HCT116 (cell line): Measurements from ENCODE around the gene UBTD2. TPM values are rescaled to one million over a fixed set of nuclear protein-coding genes. Genes with fewer than 3 reads are reported as not detected.

ENCODE experiments used
- ATAC-seq: fragments of 200-7000 bp; cut with Tn5 transposase; 2 replicates; pipeline ENCODE4 v1.9.1; 2020; ENCODE audit warnings: mild to moderate bottlenecking, moderate library complexity
- BruUV-seq: library from RNA; stranded (reverse); fragments of 400-500 nt; replicated peaks from 2 replicates; lab custom pipeline; 2021; lab: Mats Ljungman, UMichigan
- CTCF ChIA-PET: fragments of 300-600 bp; sonication (Branson Sonifier 250); formaldehyde crosslinking; loops from one replicate; lab custom pipeline; 2021; ENCODE audit warnings: antibody characterized with exemption; lab: Charles Lee
- POLR2A ChIA-PET: fragments of 300-600, 350-600 bp; sonication (Branson Sonifier 250); formaldehyde crosslinking; loops from one replicate; lab custom pipeline; 2021; ENCODE audit warnings: antibody characterized with exemption; lab: Charles Lee
- RAD21 ChIA-PET, 2 experiments: fragments of 300-600 bp; sonication (Branson Sonifier 250); formaldehyde crosslinking; loops; one replicate each; lab custom pipeline; 2023; ENCODE audit warnings: low total read pairs in 2 of 2; ENCODE audit not compliant: uncharacterized antibody in 2 of 2, unreplicated experiment in 2 of 2, low non-redundant PET in 1 of 2; lab: Charles Lee
- DNase-seq: peaks from one replicate; pipeline ENCODE4 v3.0.0-alpha.2; 2010; ENCODE audit warnings: low read depth, low spot score
- H2AFZ ChIP-seq: fragments of 200-600 bp; shearing (Covaris generic), sonication (generic); 2 replicates; pipeline ENCODE4 v1.6.1; 2017; ENCODE audit warnings: low read depth, mixed run types, mixed read lengths, antibody characterized with exemption, low read length; ENCODE audit not compliant: poor library complexity, severe bottlenecking
- H3K27ac ChIP-seq: 2 replicates; pipeline ENCODE4 v1.5.1; 2012; ENCODE audit warnings: low read depth, low read length
- H3K27me3 ChIP-seq: fragments of 200-600 bp; sonication (generic); 2 replicates; pipeline ENCODE4 v1.6.1; 2016; ENCODE audit warnings: mixed run types, low read length, mixed read lengths; ENCODE audit not compliant: insufficient read depth
- H3K36me3 ChIP-seq, 2 experiments: fragments of 200-500 bp in 1 of 2; fragments of 200-600 bp in 1 of 2; sonication (Bioruptor generic) in 1 of 2; sonication (generic) in 1 of 2; 2 replicates each; pipeline versions ENCODE4 v1.5.1 to v1.6.1; 2014 to 2016; ENCODE audit warnings: low read length in 2 of 2, inconsistent platforms in 1 of 2, mixed read lengths in 1 of 2, mixed run types in 1 of 2; ENCODE audit not compliant: insufficient read depth in 2 of 2, control insufficient read depth in 1 of 2
- H3K4me1 ChIP-seq, 2 experiments: fragments of 200-600 bp in 1 of 2; sonication (generic) in 1 of 2; 2 replicates each; pipeline versions ENCODE4 v1.5.1 to v1.6.1; 2012 to 2017; ENCODE audit warnings: low read length in 2 of 2, inconsistent platforms in 1 of 2, mild to moderate bottlenecking in 1 of 2, mixed read lengths in 1 of 2, mixed run types in 1 of 2, moderate library complexity in 1 of 2; ENCODE audit not compliant: insufficient read depth in 2 of 2, control insufficient read depth in 1 of 2
- H3K4me2 ChIP-seq: fragments of 200-600 bp; sonication (generic); 2 replicates; pipeline ENCODE4 v1.6.1; 2017; ENCODE audit warnings: mixed run types, low read length, mixed read lengths
- H3K4me3 ChIP-seq, 2 experiments: fragments of 200-600 bp in 1 of 2; sonication (generic) in 1 of 2; replicated peaks in 1 of 2; 2 replicates each; pipeline ENCODE4 v1.5.1; 2011 to 2016; ENCODE audit warnings: low read length in 2 of 2, control low read depth in 1 of 2, low read depth in 1 of 2, mild to moderate bottlenecking in 1 of 2, mixed read lengths in 1 of 2, mixed run types in 1 of 2
- H3K79me2 ChIP-seq: fragments of 200-600 bp; sonication (generic); 2 replicates; pipeline ENCODE4 v1.6.1; 2017; ENCODE audit warnings: mild to moderate bottlenecking, mixed run types, low read length, moderate library complexity, mixed read lengths; ENCODE audit not compliant: insufficient read depth
- H3K9ac ChIP-seq: fragments of 200-600 bp; sonication (generic); 2 replicates; pipeline ENCODE4 v1.6.1; 2016; ENCODE audit warnings: low read length, mixed read lengths
- H3K9me2 ChIP-seq: fragments of 200-600 bp; sonication (generic), shearing (Covaris generic); 2 replicates; pipeline ENCODE4 v1.6.1; 2017; ENCODE audit warnings: mixed run types, mild to moderate bottlenecking, moderate library complexity; ENCODE audit not compliant: insufficient read depth
- H3K9me3 ChIP-seq, 2 experiments: fragments of 200-500 bp in 1 of 2; fragments of 200-600 bp in 1 of 2; sonication (Bioruptor generic) in 1 of 2; sonication (generic) in 1 of 2; 2 replicates each; pipeline ENCODE4 v1.6.1; 2014 to 2017; ENCODE audit warnings: low read length in 2 of 2, mixed read lengths in 2 of 2, inconsistent platforms in 1 of 2, low read depth in 1 of 2, mild to moderate bottlenecking in 1 of 2, mixed run types in 1 of 2, moderate library complexity in 1 of 2; ENCODE audit not compliant: control insufficient read depth in 1 of 2, insufficient read depth in 1 of 2
- H4K20me1 ChIP-seq: fragments of 200-600 bp; sonication (generic), shearing (Covaris generic); 2 replicates; pipeline ENCODE4 v1.6.1; 2017; ENCODE audit warnings: mixed run types, mild to moderate bottlenecking, moderate library complexity; ENCODE audit not compliant: insufficient read depth
- CBX3 ChIP-seq: IDR thresholded peaks from 2 replicates; pipeline ENCODE4 v1.6.1; 2012; ENCODE audit warnings: low read depth
- ELF1 ChIP-seq: IDR thresholded peaks from 2 replicates; pipeline ENCODE4 v1.6.1; 2012; ENCODE audit warnings: low read depth, borderline replicate concordance
- EZH2 ChIP-seq: fragments of 200-600 bp; sonication (generic); IDR thresholded peaks from 2 replicates; pipeline ENCODE4 v1.6.1; 2017; ENCODE audit warnings: antibody characterized with exemption, mixed run types
- EZH2phosphoT487 ChIP-seq: fragments of 200-600 bp; IDR thresholded peaks from 2 replicates; pipeline ENCODE4 v1.6.1; 2018; ENCODE audit warnings: antibody characterized with exemption, borderline replicate concordance
- ZBTB33 ChIP-seq: IDR thresholded peaks from 2 replicates; pipeline ENCODE4 v1.6.1; 2011; ENCODE audit warnings: mild to moderate bottlenecking, low read length, moderate library complexity; ENCODE audit not compliant: insufficient replicate concordance; ENCODE audit errors: extremely low read depth
- intact Hi-C: fragments of 100-400 bp; cut with micrococcal nuclease; formaldehyde crosslinking; loops from 2 replicates; pipeline ENCODE4 v1.10.0; 2022
- total RNA-seq: library from RNA; stranded (reverse); gene quantifications from one replicate; pipeline ENCODE4 v1.2.1, GENCODE V29; 2021; ENCODE audit not compliant: unreplicated experiment

UBTD2 gene
- total RNA-seq, 1 experiment from 2014 or later, result 15.9 TPM

GRCh38 chr5:172180936-172181335, 102.6 kb downstream of the UBTD2 start (continued):
- TF ChIP-seq ZBTB33 (no peak), EZH2 (no peak), CBX3 (no peak), EZH2phosphoT487 (no peak)

GRCh38 chr5:172178991-172179989, 104.3 kb downstream of the UBTD2 start:
- H3K4me1 ChIP-seq, result peaks cover 14 to 19% of the 10 kb centered on the region in 2 experiments; a peak in 3 of 4 replicates
- H2AFZ ChIP-seq, result no peak overlapping the region
- no TSS peak for BruUV-seq
- H3K36me3 ChIP-seq, result 0 out of 4 replicates have a peak, but pooled peaks cover 0 to 6% of the 10 kb centered on the region in 2 experiments
- intact Hi-C loops, result no loop called here
- no peak for DNase-seq
- H3K9ac ChIP-seq, result no peak overlapping the region
- H3K9me3 ChIP-seq, result no peaks in the 10 kb centered on the region
- H3K4me2 ChIP-seq, result no peak overlapping the region
- no peaks in the 10 kb centered on the region for H3K9me2 ChIP-seq
- H3K79me2 ChIP-seq, result peaks cover 16% of the 10 kb centered on the region; the same call in 1 of the 2 replicates
- H3K27me3 ChIP-seq, result no peaks in the 10 kb centered on the region
- H3K27ac ChIP-seq, result no peak overlapping the region
- H4K20me1 ChIP-seq, result no peaks in the 10 kb centered on the region
- no peak for ATAC-seq
- RAD21 ChIA-PET, result no interaction called here
- POLR2A ChIA-PET, result interaction anchor here (1.1 kb wide), 1 partner anchor 9 kb away, joined by 3 read pairs; the partner anchor contains the start of gene STK10
- CTCF ChIA-PET, result interaction anchor here (0.6 kb wide), 1 partner anchor 829 kb away, joined by 3 read pairs; no protein-coding TSS in a partner anchor
- no peak for TF ChIP-seq EZH2
- TF ChIP-seq ELF1, result no peak
- H3K4me3 ChIP-seq, result no peak overlapping the region
